ENCODE data around the gene PMP22.

The PMP22 gene

DNA sequence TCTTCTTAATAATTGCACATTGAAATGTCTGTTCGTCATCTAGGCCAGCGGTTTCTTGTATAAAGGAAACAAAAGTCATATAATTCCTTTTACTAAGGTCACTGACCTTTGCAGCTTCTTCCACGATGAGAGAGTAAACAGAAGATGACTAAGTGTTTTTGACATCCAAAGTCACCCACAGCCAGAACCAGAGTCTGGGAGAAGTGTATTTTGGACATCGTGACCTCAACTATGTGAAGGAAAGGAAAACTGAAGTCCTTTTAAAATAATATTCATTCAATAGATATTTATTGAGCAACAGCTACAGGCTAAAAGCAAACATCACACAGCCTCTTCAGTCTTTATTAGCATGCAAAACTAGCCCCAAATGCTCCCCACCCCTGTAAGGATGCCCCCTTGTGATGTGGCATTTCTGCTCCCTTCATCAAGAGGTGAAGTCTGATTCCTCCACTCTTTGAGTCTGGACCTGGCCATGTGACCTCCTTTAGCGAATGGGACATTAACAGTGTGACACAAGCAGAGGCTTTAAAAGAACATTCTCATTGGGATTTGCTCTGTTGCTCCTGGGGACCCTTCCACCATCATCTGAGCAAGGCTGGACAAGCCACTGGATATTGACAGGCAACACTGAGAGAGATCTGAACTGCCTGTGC is 8.1 kb upstream of the PMP22 start:
- no peak for DNase-seq

DNA sequence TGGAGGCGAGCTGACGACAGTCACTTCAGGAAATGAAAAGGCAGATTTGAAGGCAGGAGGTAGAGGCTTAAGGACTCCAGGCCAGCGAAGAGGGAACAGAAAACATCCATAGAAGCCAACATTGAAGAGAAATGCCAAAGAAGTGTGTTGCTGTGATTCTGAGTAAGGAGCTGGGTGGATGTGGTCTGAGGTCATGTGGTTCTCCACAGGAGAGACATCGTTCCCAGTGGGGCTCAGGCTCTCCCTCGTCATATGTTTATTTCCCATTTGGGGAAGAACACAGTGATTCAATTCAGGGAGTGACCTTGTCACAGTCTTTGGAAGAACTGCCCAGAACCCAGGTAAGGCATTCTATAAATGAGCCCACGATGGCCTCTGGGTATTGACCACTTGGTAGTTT is 6.6 kb upstream of the PMP22 start:
- no peak for DNase-seq

DNA sequence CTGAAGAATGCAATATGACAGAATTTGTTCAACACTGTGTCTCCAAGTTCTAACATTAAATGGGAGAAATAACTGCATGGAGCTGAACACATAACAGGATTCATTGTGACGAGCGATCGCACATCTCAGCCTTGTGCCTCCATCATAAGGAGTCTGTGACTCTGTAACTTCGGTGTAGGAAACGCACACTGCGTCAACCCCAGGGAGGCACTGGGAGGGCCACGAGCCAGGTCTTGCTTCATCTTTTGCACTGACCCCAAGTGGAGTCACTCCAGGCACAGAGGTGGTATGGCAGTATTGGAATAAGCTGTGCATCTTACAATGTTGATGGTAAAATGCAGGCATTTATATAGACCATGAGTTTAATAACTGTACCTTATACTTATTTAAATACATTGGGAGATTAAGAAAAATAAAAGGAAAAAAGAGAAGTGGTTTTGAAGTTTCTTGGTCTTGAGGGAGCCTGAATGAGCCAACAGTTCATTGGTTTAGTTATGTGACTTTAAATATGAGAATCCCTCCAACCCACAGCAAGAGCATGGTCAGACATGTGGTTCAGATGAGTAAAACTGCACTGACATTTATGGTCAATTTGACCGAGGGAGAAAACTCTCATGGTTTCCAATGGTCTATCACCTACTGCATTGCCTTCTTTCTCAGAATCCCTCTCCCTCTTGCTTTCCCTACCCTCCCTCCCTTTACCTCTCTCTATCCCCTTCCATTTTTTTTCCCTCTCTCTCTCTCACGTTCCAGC is 5.7 kb upstream of the PMP22 start:
- no peak for DNase-seq

DNA sequence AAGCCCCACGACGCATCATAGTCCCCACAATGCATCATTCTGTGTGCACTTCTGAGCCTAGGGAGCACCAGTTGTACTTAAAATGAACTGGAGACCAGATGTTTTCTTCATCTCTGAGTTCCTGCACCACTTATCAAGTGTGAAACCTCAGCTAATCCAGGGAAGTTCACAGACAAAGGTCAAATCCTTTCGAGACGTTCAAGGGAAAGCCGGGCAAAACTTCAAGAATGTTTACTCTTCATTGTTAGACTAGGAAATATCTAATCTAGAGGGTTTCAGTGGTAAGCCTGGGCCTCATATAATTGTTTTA is 4.6 kb upstream of the PMP22 start:
- no peak for DNase-seq

DNA sequence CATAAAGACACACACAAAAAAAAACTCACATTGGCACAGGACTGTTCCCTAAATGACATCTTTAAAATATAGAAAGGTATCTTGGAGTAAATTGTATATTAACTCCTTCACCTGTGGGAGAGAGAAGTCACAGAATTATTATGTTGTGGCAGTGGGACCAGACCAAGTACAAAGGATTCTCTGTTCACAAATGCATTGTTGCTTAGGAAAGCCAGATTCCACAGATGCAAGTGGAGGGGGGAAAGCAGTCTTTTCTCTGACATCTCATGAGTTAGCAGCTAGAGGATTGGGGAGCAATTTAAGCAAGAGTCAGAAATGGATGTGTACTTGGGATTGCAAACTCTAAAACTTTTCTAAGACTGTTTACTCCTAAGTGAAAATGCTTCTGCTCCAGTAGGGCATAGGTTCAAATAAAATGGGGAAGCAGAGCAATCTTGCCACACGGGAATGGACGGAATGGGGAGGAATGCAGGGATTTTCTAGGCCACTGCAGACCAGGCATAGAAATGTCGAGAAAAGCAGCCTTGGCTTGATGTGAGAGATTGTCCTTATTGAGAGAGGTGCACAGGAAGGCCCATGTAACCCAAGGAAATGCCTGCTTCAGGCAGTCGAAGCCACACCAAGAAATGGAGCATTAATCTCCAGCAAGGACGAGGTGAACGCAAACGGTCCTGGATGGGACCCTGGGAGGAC is 4.1 kb upstream of the PMP22 start:
- no peak for DNase-seq

DNA sequence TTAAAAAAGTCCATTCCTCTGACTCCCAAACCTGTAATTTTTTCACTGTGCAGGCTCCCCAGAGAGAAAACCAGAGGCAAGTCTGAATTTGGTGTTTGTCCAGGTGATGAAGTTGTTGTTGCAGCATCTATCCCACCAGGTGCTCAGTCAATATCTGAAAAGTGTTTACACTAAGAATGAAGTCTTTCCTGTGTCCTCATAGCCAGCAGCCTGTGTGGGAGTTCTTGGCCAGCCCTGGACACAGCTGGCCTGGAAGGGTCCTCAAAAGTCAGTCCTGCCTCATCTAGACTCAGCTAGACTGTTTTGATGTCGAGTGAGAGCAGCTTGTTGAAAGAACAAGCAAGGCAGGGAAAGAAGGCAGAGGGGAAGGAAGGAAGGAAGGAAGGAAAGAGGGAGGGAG is 3.3 kb upstream of the PMP22 start:
- DNase-seq: no peak

DNA sequence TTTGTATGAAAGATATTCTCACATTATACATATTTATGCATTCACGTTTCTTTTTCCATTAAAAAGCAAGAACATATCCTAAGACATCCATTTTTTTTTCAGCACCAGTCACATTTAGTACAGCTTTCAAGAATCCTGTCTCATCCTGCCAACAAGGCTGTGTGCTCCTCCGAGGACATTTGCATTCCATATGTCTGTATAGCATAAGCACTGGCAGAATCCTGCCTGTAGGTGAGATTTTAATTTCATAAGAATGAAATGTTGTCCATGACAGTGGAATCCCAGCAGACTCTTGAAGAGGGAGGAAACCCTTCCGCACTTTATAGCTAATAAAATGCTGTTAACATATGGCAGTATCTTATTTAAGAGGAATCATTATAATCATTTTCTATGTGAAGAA is 2.9 kb upstream of the PMP22 start:
- no peak for DNase-seq

DNA sequence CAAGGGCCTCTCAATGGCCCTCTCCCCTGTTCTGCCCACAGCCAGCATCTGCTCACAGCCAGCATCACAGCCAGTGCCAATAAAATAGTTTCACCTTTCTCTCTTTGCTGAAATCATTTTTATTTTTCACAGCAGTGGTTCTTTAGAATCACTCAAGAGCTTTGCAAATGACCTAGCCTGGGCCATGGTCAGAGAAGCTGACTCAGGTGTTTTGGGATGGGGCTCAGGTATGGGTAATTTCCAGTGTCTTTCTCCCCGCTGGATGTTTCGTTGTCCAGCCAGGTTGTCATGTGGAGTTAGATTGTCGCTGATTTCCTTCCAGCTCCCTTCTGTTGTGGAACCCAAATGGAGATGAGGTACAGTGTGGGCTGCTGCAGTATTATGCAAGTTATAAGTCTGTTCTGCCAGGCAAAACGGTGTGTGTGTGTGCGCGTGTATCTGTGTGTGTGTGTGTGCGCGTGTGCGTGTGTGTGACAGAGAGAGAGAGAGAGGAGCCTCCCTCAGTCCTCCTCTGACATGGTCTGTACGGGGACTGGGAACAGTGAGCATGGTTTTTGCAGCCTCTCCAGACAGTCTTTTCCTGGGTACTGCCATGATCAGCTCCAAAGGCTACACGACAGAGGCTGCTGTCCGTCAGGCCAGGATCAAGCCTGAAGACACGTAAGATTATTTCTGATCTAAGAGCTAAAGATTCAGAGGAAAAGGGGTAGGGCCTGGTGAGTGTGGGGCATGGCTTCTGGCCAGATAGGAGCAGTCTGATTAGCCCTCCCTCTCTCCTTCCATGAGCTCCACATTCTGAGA is 1.4 kb upstream of the PMP22 start:
- no peak for DNase-seq

DNA sequence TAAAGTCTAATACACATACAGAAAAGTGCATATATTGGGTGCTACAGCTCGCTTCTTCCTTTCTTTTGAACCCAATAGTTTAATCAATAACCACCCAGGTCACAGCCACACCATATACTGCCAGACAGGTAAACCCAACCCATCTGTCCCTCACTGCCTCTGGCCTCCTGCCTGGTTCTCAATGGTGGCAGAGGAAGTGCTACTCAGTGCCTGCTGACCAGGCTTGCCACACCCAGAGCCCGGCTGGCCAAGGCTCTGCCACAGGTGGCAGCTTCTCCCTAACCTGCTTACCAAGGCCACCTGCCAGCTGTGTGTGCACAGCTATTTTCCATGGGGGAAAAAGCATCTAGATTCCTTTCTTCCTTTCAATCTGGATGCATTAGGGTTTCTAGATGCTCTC is 584 bp downstream of the PMP22 start:
- DNase-seq: no peak

DNA sequence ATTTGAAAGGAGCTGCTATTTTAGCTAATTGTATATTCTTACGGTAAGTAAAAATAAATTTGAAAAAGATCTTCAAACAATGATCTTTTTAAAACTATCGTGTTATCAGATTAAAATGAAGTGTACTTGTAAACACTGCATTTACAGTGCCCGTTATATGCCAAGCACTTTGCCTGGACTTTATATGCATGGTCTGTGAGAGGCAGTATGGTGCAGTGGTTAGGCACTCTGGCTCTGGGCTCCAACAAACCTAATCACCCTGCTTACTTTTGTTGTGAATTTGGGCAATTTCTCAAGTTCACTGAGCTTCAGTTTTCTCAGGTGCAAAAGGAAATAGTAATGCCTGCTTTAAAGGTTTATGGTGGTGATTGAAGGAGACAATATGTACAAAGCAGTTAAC is 1.4 kb downstream of the PMP22 start:
- DNase-seq: no peak

DNA sequence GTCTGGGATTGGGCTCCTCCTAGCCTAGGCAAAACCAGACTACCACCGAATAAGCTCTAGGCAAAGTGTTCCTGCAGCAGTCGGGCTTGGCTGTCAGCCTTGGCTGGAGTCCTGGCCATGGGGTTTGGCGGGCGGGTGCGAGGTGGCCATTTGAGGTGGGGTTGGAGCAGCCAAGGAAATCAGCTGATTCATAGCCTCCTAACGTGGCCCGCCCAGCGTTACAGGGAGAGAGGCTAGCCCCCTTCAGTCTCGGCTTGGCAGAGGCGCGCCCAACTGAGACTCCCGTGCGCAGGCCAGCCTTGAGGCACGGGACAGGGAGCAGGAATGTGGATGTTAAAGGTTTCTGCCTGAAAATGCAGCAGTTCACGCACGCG is 1.9 kb downstream of the PMP22 start:
- no peak for DNase-seq

DNA sequence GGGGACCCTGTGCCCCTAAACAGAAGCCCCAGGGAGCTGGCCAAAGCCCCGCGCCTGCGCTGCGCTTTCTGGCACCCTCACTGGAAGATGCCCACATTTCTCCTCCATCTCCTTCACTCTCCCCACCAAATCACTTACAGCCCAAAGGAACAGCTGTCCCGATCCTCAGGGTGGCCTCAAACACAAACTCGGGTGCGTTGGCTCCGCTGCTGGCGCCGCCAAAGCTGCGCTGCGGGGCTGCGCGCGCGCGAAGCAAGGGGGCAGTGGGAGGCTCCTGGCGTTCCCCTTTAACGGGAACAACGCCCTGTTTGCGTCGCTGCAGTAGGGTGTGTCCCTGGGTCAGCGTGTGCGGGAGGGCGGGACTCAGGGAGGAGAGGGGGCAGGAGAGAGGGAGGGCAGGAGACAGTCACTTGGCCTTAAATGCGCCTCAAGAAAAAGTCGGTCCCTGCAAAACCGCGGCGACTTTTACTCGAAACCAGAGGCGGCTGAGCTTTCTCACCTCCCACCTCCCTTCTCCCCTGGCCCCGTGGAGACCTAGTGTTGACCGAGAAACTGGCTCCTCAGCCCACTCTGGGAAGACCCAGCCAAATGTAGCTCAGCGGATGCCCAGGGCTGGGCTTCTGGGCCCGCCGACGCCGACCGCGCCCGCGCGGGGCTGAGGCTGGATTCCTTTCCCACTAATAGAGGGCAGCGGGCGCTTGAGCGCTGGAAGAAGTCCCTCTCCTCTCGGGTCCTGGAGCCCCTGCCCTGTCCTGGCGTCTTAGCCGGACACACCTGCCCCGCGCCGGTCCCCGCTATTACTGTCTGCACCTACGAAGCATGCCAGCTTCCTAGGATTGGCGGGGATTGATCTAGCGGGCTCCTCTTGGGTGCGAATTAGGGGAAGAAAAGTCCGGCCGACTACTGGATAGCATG is 2.6 kb downstream of the PMP22 start:
- DNase-seq: no peak

DNA sequence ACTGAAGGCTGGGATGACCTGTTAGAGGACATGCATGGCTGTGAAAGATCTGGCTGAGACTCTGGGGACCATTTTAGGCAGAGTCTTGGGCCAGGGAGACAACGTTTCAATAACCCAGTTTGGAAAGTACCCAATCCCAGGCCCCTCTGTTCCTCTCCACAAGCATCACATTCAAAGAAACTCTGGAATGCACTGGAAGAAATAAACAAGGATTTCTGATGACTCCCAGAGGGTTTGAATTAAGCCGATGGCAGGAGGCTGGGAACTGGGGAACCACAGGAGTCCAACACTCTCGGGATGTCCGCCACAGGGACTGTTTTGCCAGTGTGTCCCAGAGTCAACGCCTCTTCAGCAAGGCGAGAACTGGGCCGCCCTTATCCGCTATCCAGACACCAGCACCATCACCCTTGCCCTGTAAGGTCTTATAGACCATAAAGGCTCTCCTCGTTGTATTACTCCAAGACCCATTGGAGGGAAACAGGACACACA is 3.3 kb downstream of the PMP22 start:
- DNase-seq: no peak

DNA sequence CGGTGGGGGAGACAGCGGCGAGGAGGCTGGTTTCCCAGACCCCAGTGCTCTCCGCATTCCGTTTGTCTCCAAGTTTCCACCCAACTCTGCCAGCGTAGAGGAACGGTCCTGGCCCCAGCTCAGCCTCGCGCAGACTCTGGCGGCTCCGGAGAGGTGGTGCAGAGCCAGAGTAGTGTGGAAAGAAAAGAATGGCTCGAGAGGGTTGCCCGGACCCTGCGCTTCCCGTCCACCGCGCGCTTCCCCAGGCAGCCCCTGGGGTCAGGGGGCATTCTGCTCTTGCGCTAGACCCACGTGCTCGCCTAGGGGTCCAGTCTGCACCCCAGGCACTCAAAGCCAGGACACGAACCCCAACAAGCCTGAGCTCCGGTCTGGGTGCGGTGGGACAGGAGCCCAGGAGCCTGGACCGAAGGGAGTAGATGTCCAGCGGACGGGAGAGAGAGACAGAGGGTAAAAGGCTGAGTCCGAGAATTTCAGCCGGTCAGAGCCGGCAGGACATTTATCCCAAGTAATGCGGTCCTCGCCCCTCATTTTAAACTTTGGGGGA is 3.8 kb downstream of the PMP22 start:
- no peak for DNase-seq

DNA sequence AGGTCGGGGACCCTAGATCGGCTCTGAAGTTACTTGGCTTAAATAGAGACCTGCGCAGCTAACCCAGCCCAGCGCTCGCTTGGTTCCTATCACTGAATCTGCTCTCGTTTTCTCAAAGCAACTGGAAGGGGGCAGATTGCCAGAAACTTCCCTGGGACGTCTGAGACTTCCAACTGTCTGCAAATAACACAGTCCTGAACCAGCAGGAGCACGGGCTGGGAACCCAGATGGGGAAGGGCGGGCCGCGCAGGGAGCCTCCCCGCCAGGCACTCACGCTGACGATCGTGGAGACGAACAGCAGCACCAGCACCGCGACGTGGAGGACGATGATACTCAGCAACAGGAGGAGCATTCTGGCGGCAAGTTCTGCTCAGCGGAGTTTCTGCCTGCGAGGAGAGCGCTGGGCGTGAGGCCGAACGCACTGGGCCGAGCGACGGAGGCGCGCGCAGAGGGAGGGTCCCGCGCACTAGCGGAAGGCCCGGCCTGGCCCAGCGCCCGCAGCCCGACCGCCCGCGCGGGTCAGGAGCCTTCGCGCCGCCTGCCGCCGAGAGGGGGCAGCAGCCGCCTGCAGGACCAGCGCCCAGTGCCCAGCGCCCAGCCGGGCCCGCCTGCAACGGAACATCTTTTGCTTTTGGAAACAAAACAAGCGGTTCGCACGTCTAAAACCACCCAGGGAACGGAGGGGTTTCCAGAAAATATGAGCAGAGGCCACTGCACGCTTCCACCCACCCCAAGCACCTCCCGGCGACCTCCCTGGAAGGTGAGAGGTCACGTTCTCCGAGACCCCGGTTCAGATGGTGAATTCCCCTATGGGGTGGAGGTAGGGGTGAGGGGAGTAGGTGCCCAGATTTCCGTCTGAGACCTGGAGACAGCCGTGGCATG is 4.5 kb downstream of the PMP22 start:
- peak; percentile 9 for DNase-seq

DNA sequence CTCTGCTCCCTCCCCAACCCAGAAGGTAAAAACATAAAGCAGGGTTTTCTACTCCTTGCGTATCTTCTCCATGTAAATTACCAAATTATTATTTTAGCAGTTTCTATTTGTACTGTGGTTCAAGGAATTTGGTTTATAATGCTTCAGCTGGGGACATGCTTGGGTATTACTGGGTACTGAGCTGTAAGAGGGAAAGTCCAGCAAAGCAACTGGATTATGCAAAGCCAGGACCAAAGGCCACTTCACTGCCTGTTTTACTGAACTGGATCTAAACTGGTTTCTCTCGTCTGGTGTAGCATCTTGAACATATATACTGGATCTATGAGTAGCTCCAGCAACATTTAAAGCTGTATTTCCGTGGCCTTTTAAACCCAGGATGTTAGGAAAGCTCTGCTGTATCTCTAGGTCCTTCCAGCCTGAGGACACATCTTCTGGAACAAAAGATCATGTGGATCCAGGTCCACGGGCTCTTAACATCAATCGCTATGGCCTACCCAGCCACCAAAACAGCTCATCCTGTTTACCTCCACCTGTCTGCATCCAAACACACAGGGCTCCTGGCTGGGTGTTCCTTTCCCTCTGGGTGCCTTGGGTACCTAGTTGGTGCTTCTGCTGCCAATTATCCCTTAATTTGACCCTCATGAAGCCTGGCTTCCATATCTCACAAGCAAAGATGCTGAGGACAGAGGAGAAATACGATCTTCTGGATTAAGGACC is 7.2 kb downstream of the PMP22 start:
- DNase-seq: no peak

DNA sequence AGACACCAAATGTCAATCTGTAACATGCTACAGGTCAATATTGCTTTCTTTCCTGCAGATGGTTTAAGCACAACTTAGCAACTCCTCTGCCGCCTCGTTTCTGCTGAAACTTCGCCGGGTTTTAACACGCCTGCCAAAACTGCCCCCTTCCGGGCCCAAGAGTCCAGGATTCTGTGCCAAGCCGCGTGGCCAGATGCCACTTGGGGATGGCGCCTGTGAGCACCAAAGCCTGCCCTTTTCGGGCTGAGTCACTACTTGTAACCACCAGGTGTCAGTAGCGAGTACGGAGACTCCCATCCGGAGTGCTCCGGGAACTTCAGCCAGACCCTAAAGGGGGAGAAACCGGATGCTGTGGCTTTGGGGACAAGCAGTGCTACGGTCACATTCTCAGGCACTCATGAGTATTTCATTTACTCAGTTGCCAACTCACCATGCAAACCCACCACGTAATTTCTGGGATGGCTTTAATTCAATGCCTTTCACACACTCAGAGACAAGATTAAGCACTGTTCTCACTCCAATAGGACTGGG is 7.8 kb downstream of the PMP22 start:
- peak; percentile 18 for DNase-seq

DNA sequence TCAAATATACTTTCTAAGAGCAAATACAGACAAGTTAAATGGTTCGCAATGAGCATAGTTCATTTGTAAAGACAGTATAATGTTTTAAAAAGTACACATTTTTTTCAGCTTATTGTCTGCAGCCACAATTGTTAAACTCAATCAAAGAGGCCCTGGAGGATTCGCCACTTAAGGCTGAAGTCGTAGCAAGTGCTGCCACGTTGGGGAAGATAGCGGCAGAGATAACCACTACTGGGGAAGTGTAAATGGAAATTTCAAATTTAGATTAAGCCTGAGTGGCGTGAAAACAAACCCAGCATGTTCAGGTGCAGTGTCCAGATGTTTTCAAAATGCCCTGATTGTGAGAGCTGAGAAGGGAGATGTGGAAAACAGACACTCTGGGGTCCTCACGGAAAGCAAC is 8.4 kb downstream of the PMP22 start:
- DNase-seq: no peak

DNA sequence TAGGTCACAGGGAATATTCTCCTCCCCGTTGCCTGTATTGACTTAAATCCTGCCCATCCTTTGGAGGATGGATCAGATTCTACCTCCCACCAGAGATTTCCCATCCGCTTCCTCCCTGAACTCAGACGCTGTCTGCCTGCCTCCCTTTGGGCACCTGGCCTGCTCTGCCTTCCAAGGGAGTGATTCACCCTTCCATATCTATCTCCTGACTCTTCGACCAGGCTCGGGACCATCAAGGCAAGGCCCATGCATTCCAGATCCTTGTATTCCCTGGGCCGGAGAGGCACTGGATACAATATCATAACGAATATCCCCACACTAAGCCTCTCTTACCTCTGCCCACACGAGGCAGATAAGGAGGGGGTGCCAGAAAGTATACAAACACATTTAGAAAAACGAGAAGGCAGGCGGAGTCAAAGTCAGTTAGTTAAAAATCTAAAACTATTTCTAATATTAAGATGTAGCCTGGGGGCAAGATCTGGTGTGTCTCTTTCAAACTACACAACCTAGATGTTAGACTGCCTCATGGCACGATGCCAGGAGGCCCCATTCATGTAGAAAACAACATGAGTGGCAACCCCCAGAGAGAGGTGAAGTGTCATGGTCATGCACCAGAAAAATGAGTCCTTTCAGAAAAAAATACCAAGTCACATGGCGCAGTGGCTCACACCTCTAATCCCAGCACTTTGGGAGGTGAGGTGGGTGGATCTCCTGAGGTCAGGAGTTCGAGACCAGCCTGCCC is 9.2 kb downstream of the PMP22 start:
- DNase-seq: no peak
